ENCODE data around the gene CCNI2.

Gene CCNI2

DNA sequence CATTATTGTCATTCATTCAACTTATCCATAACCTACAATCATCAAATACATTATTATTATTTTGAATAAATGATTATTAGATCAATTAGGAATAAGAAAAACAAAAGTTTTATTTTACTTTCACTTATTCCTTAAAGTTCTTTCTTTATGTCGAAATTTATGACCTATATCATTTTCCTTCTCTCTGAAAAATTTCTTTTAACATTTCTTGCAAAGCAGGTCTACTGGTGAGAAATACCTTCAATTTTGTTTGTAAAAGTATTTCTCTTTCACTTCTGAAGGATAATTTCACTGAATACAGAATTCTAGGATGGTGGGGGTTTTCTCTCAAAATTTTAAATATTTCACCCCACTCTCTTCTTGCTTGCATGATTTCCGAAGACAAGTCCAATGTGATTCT lies 2.6 kb upstream of the CCNI2 start:
- no peak overlapping the region for H3K14ac ChIP-seq (ENCODE audit: low read length in 2 of 2)
- no peak for DNase-seq
- H3K4ac ChIP-seq (ENCODE audit: low read depth in 1 of 2, low read length in 2 of 2), result no peak overlapping the region
- H2AFZ ChIP-seq (ENCODE audit: low read depth, low read length), result no peak overlapping the region
- H3K9ac ChIP-seq (ENCODE audit: low read length), result no peak overlapping the region
- no peaks in the 10 kb centered on the region for H3K79me1 ChIP-seq (replicated peaks; ENCODE audit: low read length, poor library complexity, severe bottlenecking)
- peaks cover 11% of the 10 kb centered on the region for H3K4me1 ChIP-seq (ENCODE audit: control insufficient read depth, insufficient read depth, low read depth, low read length)
- no peak overlapping the region for H2BK12ac ChIP-seq (ENCODE audit: low read length in 2 of 2)
- H3K9me3 ChIP-seq (ENCODE audit: control insufficient read depth, low read length), result no peaks in the 10 kb centered on the region
- H3K27ac ChIP-seq (ENCODE audit: low read length, poor library complexity, severe bottlenecking), result no peak overlapping the region
- H2AK5ac ChIP-seq (ENCODE audit: low read length, severe bottlenecking), result no peak overlapping the region
- no peak overlapping the region for H2BK5ac ChIP-seq (ENCODE audit: low read depth, low read length, poor library complexity, severe bottlenecking)
- no peak overlapping the region for H2BK15ac ChIP-seq (ENCODE audit: low read depth, poor library complexity, severe bottlenecking)
- H3K36me3 ChIP-seq (ENCODE audit: control insufficient read depth in 1 of 2, insufficient read depth in 2 of 2, low read depth in 1 of 2, low read length in 2 of 2), result no peaks in the 10 kb centered on the region
- no peak overlapping the region for H3K18ac ChIP-seq (ENCODE audit: low read depth in 1 of 2, low read length in 2 of 2)
- H4K8ac ChIP-seq (ENCODE audit: low read length), result no peak overlapping the region
- 93% methylated on average over 1 of the region's 2 CpGs for WGBS
- no peak overlapping the region for H2BK120ac ChIP-seq (ENCODE audit: low read depth, low read length)
- H3K27me3 ChIP-seq (ENCODE audit: control insufficient read depth in 1 of 2, insufficient read depth in 1 of 2, low read length in 2 of 2), result peaks cover 28 to 64% of the 10 kb centered on the region in 2 experiments
- no peak overlapping the region for H4K91ac ChIP-seq (ENCODE audit: low read length)
- H3K23ac ChIP-seq (ENCODE audit: low read length in 2 of 2), result no peak overlapping the region
- no peak overlapping the region for H3K4me3 ChIP-seq (ENCODE audit: insufficient read depth in 1 of 2, low read depth in 1 of 2, low read length in 2 of 2)
- no peak overlapping the region for H3K4me2 ChIP-seq (ENCODE audit: low read length, poor library complexity, severe bottlenecking)

DNA sequence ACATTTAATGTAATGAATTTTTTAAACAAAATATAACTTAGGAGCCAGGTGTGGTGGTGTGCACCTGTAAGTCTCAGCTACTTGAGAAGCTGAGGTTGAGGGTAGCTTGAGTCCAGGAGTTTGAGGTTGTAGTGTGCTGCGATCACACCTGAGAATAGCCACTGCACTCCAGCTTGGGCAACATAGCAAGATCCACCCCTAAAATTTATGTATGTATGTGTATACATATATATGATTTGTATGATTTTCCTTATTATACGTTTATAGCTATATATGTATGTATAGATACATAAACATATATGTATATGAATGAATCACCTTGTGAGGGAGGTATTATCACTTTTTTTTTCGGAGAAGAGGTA lies 653 bp upstream of the CCNI2 start:
- Histone ChIP-seq H3K14ac (ENCODE audit: low read length in 2 of 2) (no peak overlapping the region), H3K27ac (ENCODE audit: low read length, poor library complexity, severe bottlenecking) (no peak overlapping the region), H4K91ac (ENCODE audit: low read length) (no peak overlapping the region), H2BK120ac (ENCODE audit: low read depth, low read length) (no peak overlapping the region), H2BK5ac (ENCODE audit: low read depth, low read length, poor library complexity, severe bottlenecking) (no peak overlapping the region), H3K18ac (ENCODE audit: low read depth in 1 of 2, low read length in 2 of 2) (no peak overlapping the region), H2AFZ (ENCODE audit: low read depth, low read length) (no peak overlapping the region), H2BK12ac (ENCODE audit: low read length in 2 of 2) (no peak overlapping the region), H3K4ac (ENCODE audit: low read depth in 1 of 2, low read length in 2 of 2) (no peak overlapping the region), H3K27me3 (ENCODE audit: control insufficient read depth in 1 of 2, insufficient read depth in 1 of 2, low read length in 2 of 2) (peaks cover 28 to 71% of the 10 kb centered on the region in 2 experiments), H3K4me1 (ENCODE audit: control insufficient read depth, insufficient read depth, low read depth, low read length) (peaks cover 11% of the 10 kb centered on the region), H3K79me1 (replicated peaks; ENCODE audit: low read length, poor library complexity, severe bottlenecking) (no peaks in the 10 kb centered on the region), H2AK5ac (ENCODE audit: low read length, severe bottlenecking) (no peak overlapping the region), H3K4me2 (ENCODE audit: low read length, poor library complexity, severe bottlenecking) (no peak overlapping the region), H3K23ac (ENCODE audit: low read length in 2 of 2) (no peak overlapping the region), H3K36me3 (ENCODE audit: control insufficient read depth in 1 of 2, insufficient read depth in 2 of 2, low read depth in 1 of 2, low read length in 2 of 2) (no peaks in the 10 kb centered on the region), H2BK15ac (ENCODE audit: low read depth, poor library complexity, severe bottlenecking) (no peak overlapping the region), H3K9me3 (ENCODE audit: control insufficient read depth, low read length) (no peaks in the 10 kb centered on the region), H3K4me3 (ENCODE audit: insufficient read depth in 1 of 2, low read depth in 1 of 2, low read length in 2 of 2) (no peak overlapping the region), H4K8ac (ENCODE audit: low read length) (no peak overlapping the region), H3K9ac (ENCODE audit: low read length) (no peak overlapping the region)
- WGBS, result 52% methylated on average over 1 of the region's 3 CpGs
- no peak for DNase-seq

DNA sequence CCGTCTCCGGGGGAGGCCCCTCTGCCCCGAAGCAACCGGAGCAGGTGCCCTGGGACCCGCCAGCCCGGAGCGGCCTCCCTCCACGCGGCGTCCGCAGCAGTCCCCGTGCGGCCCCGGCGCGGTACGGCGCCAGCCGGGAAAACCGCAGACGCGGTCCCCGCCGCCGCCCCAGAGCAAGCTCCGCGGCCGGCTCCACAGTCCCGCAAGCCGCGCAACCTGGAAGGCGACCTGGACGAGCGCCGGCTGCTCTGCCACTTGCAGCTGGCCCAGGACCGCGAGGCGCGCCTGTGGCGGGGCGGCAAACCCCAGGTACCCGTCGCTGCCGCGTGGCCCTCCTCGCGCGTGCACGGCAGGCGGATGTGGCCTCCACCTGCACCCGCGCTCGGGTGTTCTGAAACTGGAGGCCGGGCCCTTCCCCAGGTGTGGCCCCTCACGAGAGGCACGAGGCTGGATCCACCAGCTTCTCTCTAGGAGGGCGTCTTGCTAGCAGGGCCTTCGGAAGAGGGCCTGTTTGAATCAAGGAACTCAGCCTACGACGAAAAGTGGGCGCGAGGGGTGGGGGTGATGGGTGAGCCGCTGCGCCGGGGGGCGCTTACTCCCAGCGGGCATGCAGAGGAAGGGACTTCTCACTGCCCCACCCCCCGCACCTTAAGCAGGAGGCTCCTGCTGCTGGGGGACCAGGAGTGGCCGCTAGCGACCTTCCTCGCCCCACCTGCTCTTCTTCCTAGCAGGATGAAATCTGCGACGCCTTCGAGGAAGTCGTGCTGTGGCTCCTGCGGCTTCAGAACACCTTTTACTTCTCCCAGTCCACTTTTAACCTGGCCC lies 602 bp downstream of the CCNI2 start:
- Histone ChIP-seq H4K91ac (ENCODE audit: low read length) (peak overlapping the region; percentile 66), H3K14ac (ENCODE audit: low read length in 2 of 2) (no peak overlapping the region), H2AK5ac (ENCODE audit: low read length, severe bottlenecking) (no peak overlapping the region), H2AFZ (ENCODE audit: low read depth, low read length) (peak overlapping the region; percentile 77), H3K79me1 (replicated peaks; ENCODE audit: low read length, poor library complexity, severe bottlenecking) (no peaks in the 10 kb centered on the region), H3K9ac (ENCODE audit: low read length) (no peak overlapping the region), H3K27ac (ENCODE audit: low read length, poor library complexity, severe bottlenecking) (no peak overlapping the region), H2BK12ac (ENCODE audit: low read length in 2 of 2) (peak overlapping the region in 1 of 2 experiments; percentile 48), H2BK5ac (ENCODE audit: low read depth, low read length, poor library complexity, severe bottlenecking) (no peak overlapping the region), H4K8ac (ENCODE audit: low read length) (no peak overlapping the region), H2BK120ac (ENCODE audit: low read depth, low read length) (no peak overlapping the region), H3K4me2 (ENCODE audit: low read length, poor library complexity, severe bottlenecking) (peak overlapping the region; percentile 91), H2BK15ac (ENCODE audit: low read depth, poor library complexity, severe bottlenecking) (no peak overlapping the region), H3K23ac (ENCODE audit: low read length in 2 of 2) (peak overlapping the region in 1 of 2 experiments; percentile 49), H3K36me3 (ENCODE audit: control insufficient read depth in 1 of 2, insufficient read depth in 2 of 2, low read depth in 1 of 2, low read length in 2 of 2) (peaks cover 0 to 3% of the 10 kb centered on the region in 2 experiments), H3K18ac (ENCODE audit: low read depth in 1 of 2, low read length in 2 of 2) (no peak overlapping the region), H3K9me3 (ENCODE audit: control insufficient read depth, low read length) (no peaks in the 10 kb centered on the region), H3K4me3 (ENCODE audit: insufficient read depth in 1 of 2, low read depth in 1 of 2, low read length in 2 of 2) (peak overlapping the region in 1 of 2 experiments; percentile 60), H3K4ac (ENCODE audit: low read depth in 1 of 2, low read length in 2 of 2) (no peak overlapping the region), H3K4me1 (ENCODE audit: control insufficient read depth, insufficient read depth, low read depth, low read length) (peaks cover 11% of the 10 kb centered on the region), H3K27me3 (ENCODE audit: control insufficient read depth in 1 of 2, insufficient read depth in 1 of 2, low read length in 2 of 2) (peaks cover 28 to 74% of the 10 kb centered on the region in 2 experiments)
- 16% methylated on average over 65 of the region's 76 CpGs for WGBS
- no peak for DNase-seq

- no peak for DNase-seq
- 96% methylated on average over 10 of the region's 10 CpGs for WGBS
- Histone ChIP-seq H3K23ac (ENCODE audit: low read length in 2 of 2) (no peak overlapping the region), H3K9me3 (ENCODE audit: control insufficient read depth, low read length) (no peaks in the 10 kb centered on the region), H2BK5ac (ENCODE audit: low read depth, low read length, poor library complexity, severe bottlenecking) (no peak overlapping the region), H3K14ac (ENCODE audit: low read length in 2 of 2) (no peak overlapping the region), H4K8ac (ENCODE audit: low read length) (no peak overlapping the region), H3K4me2 (ENCODE audit: low read length, poor library complexity, severe bottlenecking) (no peak overlapping the region), H2AFZ (ENCODE audit: low read depth, low read length) (no peak overlapping the region), H3K79me1 (replicated peaks; ENCODE audit: low read length, poor library complexity, severe bottlenecking) (no peaks in the 10 kb centered on the region), H3K36me3 (ENCODE audit: control insufficient read depth in 1 of 2, insufficient read depth in 2 of 2, low read depth in 1 of 2, low read length in 2 of 2) (peaks cover 0 to 3% of the 10 kb centered on the region in 2 experiments), H2BK120ac (ENCODE audit: low read depth, low read length) (no peak overlapping the region), H2AK5ac (ENCODE audit: low read length, severe bottlenecking) (no peak overlapping the region), H2BK12ac (ENCODE audit: low read length in 2 of 2) (no peak overlapping the region), H3K9ac (ENCODE audit: low read length) (no peak overlapping the region), H3K4me1 (ENCODE audit: control insufficient read depth, insufficient read depth, low read depth, low read length) (peaks cover 12% of the 10 kb centered on the region), H3K4me3 (ENCODE audit: insufficient read depth in 1 of 2, low read depth in 1 of 2, low read length in 2 of 2) (no peak overlapping the region), H3K27me3 (ENCODE audit: control insufficient read depth in 1 of 2, insufficient read depth in 1 of 2, low read length in 2 of 2) (peaks cover 28 to 77% of the 10 kb centered on the region in 2 experiments), H3K18ac (ENCODE audit: low read depth in 1 of 2, low read length in 2 of 2) (no peak overlapping the region), H2BK15ac (ENCODE audit: low read depth, poor library complexity, severe bottlenecking) (no peak overlapping the region), H3K4ac (ENCODE audit: low read depth in 1 of 2, low read length in 2 of 2) (no peak overlapping the region), H3K27ac (ENCODE audit: low read length, poor library complexity, severe bottlenecking) (no peak overlapping the region), H4K91ac (ENCODE audit: low read length) (no peak overlapping the region)
These were observed 1.3 kb downstream of the CCNI2 start for GRCh38 chr5:132748522-132749000.
